ENCODE measurements around the gene ARHGAP6. TPM values are rescaled to one million over a fixed set of nuclear protein-coding genes. Genes with fewer than 3 reads are reported as not detected.

The ARHGAP6 gene
- total RNA-seq, 2 donors from 2014 or later, result 0.30 to 16.1 TPM

DNA sequence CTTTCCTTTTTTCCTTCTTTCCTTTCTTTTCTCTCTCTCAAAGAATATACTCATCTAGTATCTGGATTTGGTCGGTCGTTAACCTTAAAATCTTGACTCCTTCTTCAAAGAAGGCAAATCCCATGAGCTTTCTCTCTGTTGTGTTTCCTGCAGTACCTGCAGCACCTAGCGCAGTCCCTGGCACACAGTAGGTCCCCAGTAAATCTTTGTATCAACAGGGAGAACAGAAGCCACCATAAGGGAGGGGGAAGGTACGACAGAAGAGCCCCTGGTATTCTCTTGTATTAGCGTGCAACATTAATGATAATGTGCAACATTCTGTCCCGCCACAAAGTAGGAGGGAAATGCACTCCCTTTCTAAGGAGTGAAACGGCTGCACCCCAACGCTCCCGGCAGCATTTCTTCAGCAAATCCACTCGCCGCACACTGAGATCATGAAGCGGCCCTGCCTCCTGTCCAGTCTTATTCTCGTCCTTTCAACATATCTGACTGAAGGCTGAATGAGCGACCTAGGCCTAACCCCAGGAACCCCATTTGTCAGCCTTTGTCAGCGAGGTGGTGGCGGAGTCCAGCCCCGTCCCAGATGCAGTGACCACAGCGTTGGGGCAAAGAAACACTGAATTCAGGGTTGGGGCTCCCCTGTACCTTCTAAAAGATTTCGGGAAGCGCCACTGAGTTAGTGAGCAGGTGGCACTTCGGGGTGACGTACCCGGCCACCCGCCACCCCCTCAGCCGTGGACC lies 238.8 kb downstream of the ARHGAP6 start:
- no peaks in the 10 kb centered on the region for H3K9me3 ChIP-seq (ENCODE audit: control insufficient read depth, low read length, poor library complexity, severe bottlenecking)
- Mint-ChIP-seq H3K4me3 (peak overlapping the region; percentile 47), H3K36me3 (ENCODE audit: low read depth) (no peaks in the 10 kb centered on the region), H3K27ac (no peak overlapping the region), H3K4me1 (peaks cover 2% of the 10 kb centered on the region), H3K27me3 (peaks cover 23% of the 10 kb centered on the region)
- ATAC-seq (no peak), DNase-seq (no peak)

DNA sequence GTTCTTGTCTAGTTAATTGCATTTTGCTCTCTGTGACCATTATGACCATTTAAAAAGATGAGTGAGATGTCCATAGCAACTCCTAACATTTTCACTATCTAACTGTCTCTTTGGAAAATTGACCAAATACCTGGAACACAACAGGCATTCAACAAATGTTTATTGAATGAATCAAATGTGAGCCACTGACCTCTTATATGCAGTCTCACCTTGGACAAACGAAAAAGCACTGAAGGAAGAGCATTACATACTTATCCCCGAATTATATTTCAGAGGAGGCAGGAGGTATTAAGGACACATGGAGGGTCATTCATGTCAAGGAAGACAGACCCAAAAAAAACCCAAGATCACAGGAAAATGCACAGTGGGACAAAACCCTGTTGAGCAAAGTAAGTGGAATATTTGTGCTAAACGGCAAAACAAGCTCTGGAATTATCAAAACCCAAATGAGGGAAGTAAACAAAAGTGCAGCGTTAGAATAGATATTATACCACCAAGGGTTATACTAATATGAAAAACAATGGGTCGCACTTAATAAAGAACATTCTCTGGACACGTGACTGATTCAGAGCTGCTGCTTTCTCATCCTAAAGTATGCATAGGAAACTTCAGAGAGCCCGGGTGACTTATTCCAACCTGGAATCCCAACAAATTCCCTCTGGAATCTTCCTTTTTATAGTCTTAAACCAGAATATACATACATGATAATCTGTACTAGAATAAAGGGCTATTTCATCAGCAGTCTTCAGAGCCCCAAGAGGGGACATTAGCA lies 240.6 kb downstream of the ARHGAP6 start:
- no peak overlapping the region for H3K27ac Mint-ChIP-seq
- peaks cover 15% of the 10 kb centered on the region for H3K27me3 Mint-ChIP-seq
- no peak for DNase-seq
- no peak for ATAC-seq
- H3K4me1 Mint-ChIP-seq, result peaks cover 2% of the 10 kb centered on the region
- H3K4me3 Mint-ChIP-seq, result no peak overlapping the region
- no peaks in the 10 kb centered on the region for H3K9me3 ChIP-seq (ENCODE audit: control insufficient read depth, low read length, poor library complexity, severe bottlenecking)
- H3K36me3 Mint-ChIP-seq (ENCODE audit: low read depth), result no peaks in the 10 kb centered on the region

DNA sequence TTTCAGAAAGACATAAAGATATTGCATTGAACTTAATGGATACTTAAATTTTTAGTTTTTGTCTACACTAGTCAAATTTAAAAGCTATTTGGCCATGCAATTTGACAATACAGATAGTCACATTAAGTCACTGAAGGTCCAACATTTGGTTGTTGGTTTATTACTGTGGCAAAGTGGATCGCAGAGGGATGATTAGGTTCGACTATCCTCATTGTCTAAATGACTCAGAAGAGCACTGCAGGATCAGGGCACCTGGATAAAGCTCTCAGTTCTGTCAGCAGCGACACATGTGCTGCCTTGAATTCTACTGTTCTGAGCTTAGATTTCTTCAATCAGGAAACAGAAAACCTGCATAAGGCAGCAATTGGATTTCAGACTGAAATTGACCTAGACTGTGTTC lies 241.8 kb downstream of the ARHGAP6 start:
- Mint-ChIP-seq H3K4me1 (peaks cover 2% of the 10 kb centered on the region), H3K27ac (no peak overlapping the region), H3K4me3 (no peak overlapping the region), H3K27me3 (peaks cover 15% of the 10 kb centered on the region), H3K36me3 (ENCODE audit: low read depth) (no peaks in the 10 kb centered on the region)
- H3K9me3 ChIP-seq (ENCODE audit: control insufficient read depth, low read length, poor library complexity, severe bottlenecking), result no peaks in the 10 kb centered on the region
- no peak for DNase-seq
- no peak for ATAC-seq

- peaks cover 2% of the 10 kb centered on the region for H3K4me1 Mint-ChIP-seq
- no peak for ATAC-seq
- no peak for DNase-seq
- H3K4me3 Mint-ChIP-seq, result no peak overlapping the region
- H3K9me3 ChIP-seq (ENCODE audit: control insufficient read depth, low read length, poor library complexity, severe bottlenecking), result no peaks in the 10 kb centered on the region
- H3K27ac Mint-ChIP-seq, result no peak overlapping the region
- H3K27me3 Mint-ChIP-seq, result peaks cover 15% of the 10 kb centered on the region
- no peaks in the 10 kb centered on the region for H3K36me3 Mint-ChIP-seq (ENCODE audit: low read depth)
Observed at GRCh38 chrX:11423362-11423818, 242.3 kb downstream of the ARHGAP6 start.

DNA sequence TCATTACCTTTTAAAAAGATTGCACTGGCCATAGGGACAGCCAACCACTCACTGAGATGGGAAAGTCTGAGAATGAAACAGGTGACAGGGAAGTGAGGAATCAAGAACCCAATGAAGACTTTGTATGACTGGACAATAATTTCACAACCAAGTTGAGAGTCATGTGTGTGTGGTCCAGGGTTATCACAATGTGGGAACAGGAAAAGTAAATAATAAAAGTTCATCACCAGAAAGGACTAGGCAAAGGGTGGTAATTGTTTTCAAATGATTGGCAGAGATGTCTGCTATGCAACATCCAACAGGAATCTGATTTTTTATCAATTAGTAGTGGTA lies 243.2 kb downstream of the ARHGAP6 start:
- H3K36me3 Mint-ChIP-seq (ENCODE audit: low read depth), result no peaks in the 10 kb centered on the region
- peaks cover 15% of the 10 kb centered on the region for H3K27me3 Mint-ChIP-seq
- ATAC-seq, result no peak
- peaks cover 2% of the 10 kb centered on the region for H3K4me1 Mint-ChIP-seq
- no peak overlapping the region for H3K27ac Mint-ChIP-seq
- no peak overlapping the region for H3K4me3 Mint-ChIP-seq
- DNase-seq, result no peak
- no peaks in the 10 kb centered on the region for H3K9me3 ChIP-seq (ENCODE audit: control insufficient read depth, low read length, poor library complexity, severe bottlenecking)

GRCh38 chrX:11421805-11422524 lies 243.8 kb downstream of the ARHGAP6 start:
- DNase-seq (no peak), ATAC-seq (no peak)
- Mint-ChIP-seq H3K4me1 (peaks cover 2% of the 10 kb centered on the region), H3K4me3 (no peak overlapping the region), H3K27ac (no peak overlapping the region), H3K36me3 (ENCODE audit: low read depth) (no peaks in the 10 kb centered on the region), H3K27me3 (peaks cover 15% of the 10 kb centered on the region)
- no peaks in the 10 kb centered on the region for H3K9me3 ChIP-seq (ENCODE audit: control insufficient read depth, low read length, poor library complexity, severe bottlenecking)

- ATAC-seq (no peak), DNase-seq (no peak)
- Mint-ChIP-seq H3K4me3 (no peak overlapping the region), H3K36me3 (ENCODE audit: low read depth) (no peaks in the 10 kb centered on the region), H3K4me1 (peaks cover 2% of the 10 kb centered on the region), H3K27me3 (peaks cover 7% of the 10 kb centered on the region), H3K27ac (no peak overlapping the region)
- H3K9me3 ChIP-seq (ENCODE audit: control insufficient read depth, low read length, poor library complexity, severe bottlenecking), result no peaks in the 10 kb centered on the region
Observed at GRCh38 chrX:11420851-11421250, 244.9 kb downstream of the ARHGAP6 start.

DNA sequence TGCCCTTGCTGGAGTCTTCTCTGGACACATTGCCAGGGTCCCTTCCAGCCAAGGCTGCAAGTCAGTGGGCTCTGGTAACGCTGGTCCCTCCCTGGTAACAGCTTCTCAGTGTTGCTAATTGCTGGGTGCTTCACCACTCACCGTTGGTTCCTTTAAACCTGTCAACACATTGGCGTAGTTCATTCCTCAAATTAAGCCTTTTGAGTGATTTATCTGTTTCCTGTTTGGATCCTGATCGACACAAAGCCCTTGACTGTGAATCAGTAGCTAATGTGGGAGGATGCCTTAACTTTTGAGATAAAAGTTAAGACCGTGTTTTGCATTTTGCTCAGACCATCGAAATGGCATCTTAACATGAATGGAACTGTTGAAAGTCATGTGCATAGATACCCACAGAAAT lies 246.6 kb downstream of the ARHGAP6 start:
- ATAC-seq (no peak), DNase-seq (no peak)
- no peaks in the 10 kb centered on the region for H3K36me3 Mint-ChIP-seq (ENCODE audit: low read depth)
- H3K9me3 ChIP-seq (ENCODE audit: control insufficient read depth, low read length, poor library complexity, severe bottlenecking), result no peaks in the 10 kb centered on the region
- no peaks in the 10 kb centered on the region for H3K4me1 Mint-ChIP-seq
- H3K4me3 Mint-ChIP-seq, result no peak overlapping the region
- no peak overlapping the region for H3K27ac Mint-ChIP-seq
- no peaks in the 10 kb centered on the region for H3K27me3 Mint-ChIP-seq

GRCh38 chrX:11416600-11416999 lies 249.1 kb downstream of the ARHGAP6 start:
- no peak for ATAC-seq
- H3K27ac Mint-ChIP-seq, result no peak overlapping the region
- no peak for DNase-seq
- H3K9me3 ChIP-seq (ENCODE audit: control insufficient read depth, low read length, poor library complexity, severe bottlenecking), result no peaks in the 10 kb centered on the region
- H3K4me3 Mint-ChIP-seq, result no peak overlapping the region
- no peaks in the 10 kb centered on the region for H3K27me3 Mint-ChIP-seq
- no peaks in the 10 kb centered on the region for H3K4me1 Mint-ChIP-seq
- no peaks in the 10 kb centered on the region for H3K36me3 Mint-ChIP-seq (ENCODE audit: low read depth)

- Mint-ChIP-seq H3K4me3 (no peak overlapping the region), H3K27me3 (no peaks in the 10 kb centered on the region), H3K36me3 (ENCODE audit: low read depth) (no peaks in the 10 kb centered on the region), H3K4me1 (no peaks in the 10 kb centered on the region), H3K27ac (no peak overlapping the region)
- ATAC-seq (no peak), DNase-seq (no peak)
- no peaks in the 10 kb centered on the region for H3K9me3 ChIP-seq (ENCODE audit: control insufficient read depth, low read length, poor library complexity, severe bottlenecking)
Observed at GRCh38 chrX:11414091-11414490, 251.6 kb downstream of the ARHGAP6 start.

DNA sequence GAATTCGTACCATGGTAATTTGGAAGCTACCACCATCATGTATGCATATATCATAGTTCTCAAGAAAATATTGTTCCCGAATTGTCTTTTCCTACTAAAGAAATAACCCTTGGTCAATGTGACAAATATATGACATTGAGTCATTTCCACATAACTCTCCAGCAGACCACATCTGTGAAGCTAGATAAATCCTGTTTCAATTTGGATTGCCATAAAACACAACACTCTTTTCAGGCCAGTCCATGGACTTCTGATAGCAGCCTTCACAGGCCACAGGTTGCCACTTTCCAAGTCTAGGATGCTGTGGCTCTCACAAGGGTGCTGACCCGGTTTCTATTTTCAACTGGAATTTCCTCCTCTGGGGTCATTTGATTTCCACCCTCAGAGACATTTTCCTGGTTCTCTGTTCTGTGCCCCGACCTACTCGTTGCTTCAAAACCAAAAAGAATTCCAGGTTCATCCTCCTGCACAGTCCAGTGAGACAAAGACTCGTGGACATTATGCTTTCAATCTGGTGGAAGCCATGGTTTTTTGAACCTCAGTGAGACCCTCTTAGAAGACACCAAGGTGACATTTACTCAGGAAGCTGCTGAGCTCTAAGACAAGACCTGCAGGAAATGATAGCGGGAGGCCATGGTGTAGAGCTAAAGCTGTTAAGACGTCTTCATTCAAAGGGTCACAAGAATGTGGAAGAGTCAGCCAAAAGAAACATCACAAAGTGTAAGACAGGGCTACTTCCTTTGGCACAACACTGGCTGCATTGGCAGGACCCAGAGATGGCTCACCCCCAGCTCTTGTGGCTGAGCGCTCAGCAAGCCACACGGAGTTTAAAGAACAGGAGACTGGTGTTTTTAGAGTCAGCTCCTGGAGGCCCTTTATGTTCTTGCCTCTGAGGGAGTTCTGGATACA lies 252.8 kb downstream of the ARHGAP6 start:
- Mint-ChIP-seq H3K27me3 (no peaks in the 10 kb centered on the region), H3K4me1 (no peaks in the 10 kb centered on the region), H3K27ac (no peak overlapping the region), H3K36me3 (ENCODE audit: low read depth) (no peaks in the 10 kb centered on the region), H3K4me3 (no peak overlapping the region)
- ATAC-seq (no peak), DNase-seq (no peak)
- H3K9me3 ChIP-seq (ENCODE audit: control insufficient read depth, low read length, poor library complexity, severe bottlenecking), result no peaks in the 10 kb centered on the region

DNA sequence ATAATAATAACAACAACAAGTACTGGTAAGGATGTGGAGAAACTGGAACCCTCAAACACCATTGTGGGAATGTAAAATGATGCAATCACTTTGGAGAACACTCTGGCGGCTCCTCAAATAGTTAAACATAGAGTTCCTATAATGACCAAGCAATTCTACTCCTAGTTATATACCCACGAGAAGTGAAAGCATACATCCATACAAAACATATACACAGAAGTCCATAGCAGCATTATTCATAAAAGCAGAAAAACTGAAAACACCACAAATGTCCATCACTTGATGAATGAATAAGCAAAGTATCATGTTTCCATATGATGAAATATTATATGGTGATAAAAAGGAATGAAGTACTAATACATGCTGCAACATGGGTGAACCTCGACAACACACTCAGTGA lies 255.8 kb downstream of the ARHGAP6 start:
- H3K4me1 Mint-ChIP-seq, result no peaks in the 10 kb centered on the region
- H3K36me3 Mint-ChIP-seq (ENCODE audit: low read depth), result no peaks in the 10 kb centered on the region
- no peak overlapping the region for H3K4me3 Mint-ChIP-seq
- no peaks in the 10 kb centered on the region for H3K9me3 ChIP-seq (ENCODE audit: control insufficient read depth, low read length, poor library complexity, severe bottlenecking)
- DNase-seq, result no peak
- no peak overlapping the region for H3K27ac Mint-ChIP-seq
- no peaks in the 10 kb centered on the region for H3K27me3 Mint-ChIP-seq
- ATAC-seq, result no peak

DNA sequence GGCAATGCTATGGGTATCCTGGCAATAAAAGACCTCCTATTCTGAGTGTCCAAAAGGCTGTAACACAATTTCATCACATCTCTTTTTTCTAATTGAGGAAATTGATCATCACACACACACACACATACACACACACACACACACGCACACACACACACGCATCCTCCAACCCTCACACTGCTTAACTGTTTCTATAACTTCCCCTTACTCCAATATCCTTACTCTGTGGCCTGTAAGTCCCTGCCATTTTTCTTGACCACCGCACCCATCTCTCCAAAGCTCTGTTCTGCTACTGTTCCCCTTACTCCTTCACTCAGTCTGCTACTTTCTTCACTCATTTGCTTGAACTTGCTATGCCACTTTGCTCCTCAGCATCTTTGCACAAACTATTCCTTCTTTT lies 256.9 kb downstream of the ARHGAP6 start:
- Mint-ChIP-seq H3K27ac (no peak overlapping the region), H3K36me3 (ENCODE audit: low read depth) (no peaks in the 10 kb centered on the region), H3K27me3 (no peaks in the 10 kb centered on the region), H3K4me3 (no peak overlapping the region), H3K4me1 (no peaks in the 10 kb centered on the region)
- DNase-seq, result no peak
- no peak for ATAC-seq
- H3K9me3 ChIP-seq (ENCODE audit: control insufficient read depth, low read length, poor library complexity, severe bottlenecking), result no peaks in the 10 kb centered on the region
